K562 (cell line): ENCODE results near the gene NPM1. TPM values are rescaled to one million over a fixed set of nuclear protein-coding genes. Genes with fewer than 3 reads are reported as not detected.

Source experiments
- ATAC-seq: fragments of 200-7000 bp; cut with Tn5 transposase; 3 replicates; pipeline ENCODE4 v1.9.1; 2020; ENCODE audit warnings: moderate library complexity
- BruUV-seq: library from RNA; stranded (reverse); fragments of 400-500 nt; replicated peaks from 2 replicates; lab custom pipeline; 2021; lab: Mats Ljungman, UMichigan
- CTCF ChIA-PET: fragments of 300-600 bp; formaldehyde crosslinking; extraction: SDS; loops from one replicate; lab custom pipeline; 2021; ENCODE audit warnings: low intra/inter-chr PET ratio; lab: Yijun Ruan, JAX
- POLR2A ChIA-PET: fragments of 300-600, 350-650 bp; sonication (Branson Sonifier 250); formaldehyde crosslinking; extraction: SDS; loops from one replicate; lab custom pipeline; 2021; ENCODE audit warnings: antibody characterized with exemption, inconsistent platforms; lab: Yijun Ruan, JAX
- DNase-seq, 4 experiments: peaks; one replicate each; pipeline versions ENCODE4 v3.0.0 to v3.0.0-alpha.2; 2011 to 2018; ENCODE audit warnings: low spot score in 3 of 4, mixed read lengths in 3 of 4; ENCODE audit errors: extremely low read depth in 1 of 4
- FAIRE-seq: peaks from 2 replicates; lab custom pipeline; 2011; peaks lifted over from hg19 to GRCh38; lab: Jason Lieb, UNC
- H2AFZ ChIP-seq: 2 replicates; pipeline ENCODE4 v1.6.0; 2011; ENCODE audit warnings: low read depth, low read length, control low read depth, inconsistent platforms
- H3K27ac ChIP-seq: fragments of 200-600 bp; 3 replicates; pipeline ENCODE4 v1.8.0; 2011; ENCODE audit warnings: low read depth, mild to moderate bottlenecking, control low read depth, inconsistent platforms, low read length, moderate library complexity, mixed read lengths; ENCODE audit errors: extremely low read depth
- H3K27me3 ChIP-seq, 2 experiments: fragments of 300-600 bp in 1 of 2; 2 replicates in 1 of 2; 3 replicates in 1 of 2; pipeline versions ENCODE4 v1.6.0 to v1.8.0; 2011; ENCODE audit warnings: inconsistent platforms in 2 of 2, low read length in 2 of 2, mild to moderate bottlenecking in 1 of 2, mixed read lengths in 1 of 2, moderate library complexity in 1 of 2; ENCODE audit not compliant: control insufficient read depth in 2 of 2, insufficient read depth in 2 of 2
- H3K36me3 ChIP-seq: fragments of 300-600 bp; 3 replicates; pipeline ENCODE4 v1.8.0; 2011; ENCODE audit warnings: mild to moderate bottlenecking, low read length, inconsistent platforms; ENCODE audit not compliant: control insufficient read depth, insufficient read depth
- H3K4me1 ChIP-seq, 2 experiments: fragments of 200-600 bp in 1 of 2; replicated peaks in 1 of 2; 2 replicates in 1 of 2; 3 replicates in 1 of 2; pipeline versions ENCODE4 v1.5.1 to v1.8.0; 2011; ENCODE audit warnings: inconsistent platforms in 2 of 2, low read length in 2 of 2, mild to moderate bottlenecking in 1 of 2, mixed read lengths in 1 of 2, moderate library complexity in 1 of 2; ENCODE audit not compliant: control insufficient read depth in 2 of 2, insufficient read depth in 2 of 2
- H3K4me2 ChIP-seq: 2 replicates; pipeline ENCODE4 v1.6.1; 2011; ENCODE audit warnings: low read length, control low read depth, inconsistent platforms, mixed read lengths; ENCODE audit not compliant: insufficient read depth
- H3K4me3 ChIP-seq: fragments of 200-600 bp; sonication (generic), shearing (Covaris generic); 2 replicates; pipeline ENCODE4 v1.5.1; 2016; ENCODE audit warnings: control low read depth, inconsistent platforms
- H3K79me2 ChIP-seq: fragments of 200-600 bp; 3 replicates; pipeline ENCODE4 v1.8.0; 2011; ENCODE audit warnings: low read length, inconsistent platforms; ENCODE audit not compliant: control insufficient read depth, insufficient read depth
- H3K9ac ChIP-seq, 2 experiments: 2 replicates each; pipeline versions ENCODE4 v1.6.0 to v1.6.1; 2011; ENCODE audit warnings: low read depth in 2 of 2, low read length in 2 of 2, control low read depth in 1 of 2, inconsistent platforms in 1 of 2, mild to moderate bottlenecking in 1 of 2, mixed read lengths in 1 of 2; ENCODE audit not compliant: insufficient read depth in 1 of 2
- H3K9me1 ChIP-seq: one replicate; pipeline ENCODE4 v1.6.0; 2011; ENCODE audit warnings: inconsistent platforms, mild to moderate bottlenecking, low read length, moderate library complexity; ENCODE audit not compliant: control insufficient read depth, insufficient read depth
- H3K9me3 ChIP-seq: replicated peaks from 2 replicates; pipeline ENCODE4 v1.5.1; 2011; ENCODE audit warnings: low read depth, low read length, inconsistent platforms; ENCODE audit not compliant: control insufficient read depth, insufficient read depth
- H4K20me1 ChIP-seq: replicated peaks from 2 replicates; pipeline ENCODE4 v1.6.1; 2011; ENCODE audit warnings: low read length, inconsistent platforms, mixed read lengths; ENCODE audit not compliant: control insufficient read depth, insufficient read depth
- ATF3 ChIP-seq, 2 experiments: fragments of 450-650 bp in 1 of 2; sonication (generic) in 1 of 2; formaldehyde crosslinking in 1 of 2; IDR thresholded peaks in 1 of 2; conservative IDR thresholded peaks in 1 of 2; 2 replicates each; pipeline versions ENCODE4 v1.6.1 to v1.8.1; 2016 to 2023; ENCODE audit warnings: mild to moderate bottlenecking in 2 of 2, moderate library complexity in 2 of 2, inconsistent platforms in 1 of 2, missing genetic modification reagents in 1 of 2
- GTF3C2 ChIP-seq: IDR thresholded peaks from 3 replicates; pipeline ENCODE4 v1.6.1; 2011; ENCODE audit warnings: borderline replicate concordance, mild to moderate bottlenecking, moderate library complexity; ENCODE audit not compliant: insufficient read length; ENCODE audit errors: extremely low read depth
- HDAC3 ChIP-seq: fragments of 450-650 bp; IDR thresholded peaks from 2 replicates; pipeline ENCODE4 v1.6.1; 2018; ENCODE audit warnings: borderline replicate concordance, mild to moderate bottlenecking, moderate library complexity; ENCODE audit not compliant: partially characterized antibody
- MED1 ChIP-seq: sonication (generic); formaldehyde crosslinking; IDR thresholded peaks from 2 replicates; pipeline ENCODE4 v1.8.1; 2023; ENCODE audit warnings: missing genetic modification reagents, borderline replicate concordance
- NFIC ChIP-seq: fragments of 450-650 bp; IDR thresholded peaks from 2 replicates; pipeline ENCODE4 v1.6.1; 2017; ENCODE audit warnings: mild to moderate bottlenecking, inconsistent platforms
- NRF1 ChIP-seq, 2 experiments: fragments of 450-650 bp; IDR thresholded peaks in 1 of 2; conservative IDR thresholded peaks in 1 of 2; 2 replicates each; pipeline ENCODE4 v1.6.1; 2014; ENCODE audit warnings: mild to moderate bottlenecking in 2 of 2
- POLR2AphosphoS2 ChIP-seq: IDR thresholded peaks from 2 replicates; pipeline ENCODE4 v1.6.1; 2012; ENCODE audit warnings: low read length, improper control_type of control experiment
- SMARCC2 ChIP-seq: fragments of 450-650 bp; IDR thresholded peaks from 2 replicates; pipeline ENCODE4 v1.6.1; 2017; ENCODE audit warnings: antibody characterized with exemption, moderate library complexity, mild to moderate bottlenecking, low read depth
- XRCC5 ChIP-seq: fragments of 200-400 bp; formaldehyde crosslinking; IDR thresholded peaks from 2 replicates; pipeline ENCODE4 v1.6.1; 2017; ENCODE audit warnings: low read depth, mild to moderate bottlenecking, low read length
- ZNF143 ChIP-seq: sonication (generic); formaldehyde crosslinking; IDR thresholded peaks from 2 replicates; pipeline ENCODE4 v1.9.0; 2022; ENCODE audit warnings: mild to moderate bottlenecking, missing genetic modification reagents
- ZNF830 ChIP-seq: fragments of 250-450 bp; sonication (Bioruptor Pico); IDR thresholded peaks from 2 replicates; pipeline ENCODE4 v1.5.0; 2021; ENCODE audit warnings: mild to moderate bottlenecking
- WGBS: fragments of 100-300 bp; shearing (Covaris generic); methylation state at CpG from one replicate; pipeline ENCODE4 v1.1.6; 2016; ENCODE audit warnings: low coverage, mixed read lengths; ENCODE audit not compliant: insufficient coverage; ENCODE audit errors: missing lambda C conversion rate; 5-methylcytosine and 5-hydroxymethylcytosine counted together
- in situ Hi-C: fragments of 300-500 bp; cut with MboI; formaldehyde crosslinking; loops from 4 replicates; pipeline ENCODE4 v1.15.0; 2018; ENCODE audit warnings: inconsistent platforms, mixed read lengths
- intact Hi-C: fragments of 100-400 bp; cut with micrococcal nuclease; formaldehyde crosslinking; loops from 2 replicates; pipeline ENCODE4 v1.14.2; 2022
- polyA plus RNA-seq, 8 experiments: library from polyadenylated mRNA; depleted of rRNA in 4 of 8; stranded (reverse) in 5 of 8; unstranded in 3 of 8; fragments of >200 nt; fragmentation: Nextera tagmentation in 2 of 8; fragmentation: Illumina TruSeq in 1 of 8; extraction: Ambion mirVana in 2 of 8; extraction: Trizol in 1 of 8; gene quantifications; 2 replicates each; pipeline versions ENCODE4 v1.2.1 to v1.2.3, GENCODE V29; 2011 to 2014; ENCODE audit warnings: inconsistent platforms in 1 of 8, missing spikeins in 1 of 8
- total RNA-seq, 7 experiments: library from RNA; depleted of rRNA in 6 of 7; stranded (reverse); fragments of >200 nt in 6 of 7; fragmentation: Illumina TruSeq in 2 of 7; extraction: Trizol in 2 of 7; gene quantifications; 2 replicates each; pipeline versions ENCODE4 v1.2.1 to v1.2.3, GENCODE V29; 2011 to 2021; ENCODE audit warnings: low replicate concordance in 1 of 7
- TF ChIP-seq, protein P1 (sequence below): sonication (generic); formaldehyde crosslinking; IDR thresholded peaks from 2 replicates; pipeline ENCODE4 v1.8.0; 2022; ENCODE audit warnings: mild to moderate bottlenecking, missing genetic modification reagents
- TF ChIP-seq, protein P2 (sequence below), 2 experiments: fragments of 250-450 bp in 1 of 2; fragments of 450-650 bp in 1 of 2; sonication (Bioruptor Pico) in 1 of 2; IDR thresholded peaks; 2 replicates each; pipeline versions ENCODE4 v1.6.1 to v1.8.0; 2016 to 2021; ENCODE audit warnings: mild to moderate bottlenecking in 2 of 2, moderate library complexity in 2 of 2, missing compliant biosample characterization in 1 of 2, missing genetic modification characterization in 1 of 2
- TF ChIP-seq, protein P3 (sequence below): fragments of 450-650 bp; formaldehyde crosslinking; IDR thresholded peaks from 2 replicates; pipeline ENCODE4 v1.4.0; 2022; ENCODE audit warnings: mild to moderate bottlenecking, moderate library complexity

NPM1 gene
- total and polyA plus RNA-seq, 9 of the 15 experiments (the other 6 are each of a cell fraction or from before 2014, with no cell fraction given), result 2,438 to 6,909 (median 5,639) TPM

- TF ChIP-seq, protein P1, sequence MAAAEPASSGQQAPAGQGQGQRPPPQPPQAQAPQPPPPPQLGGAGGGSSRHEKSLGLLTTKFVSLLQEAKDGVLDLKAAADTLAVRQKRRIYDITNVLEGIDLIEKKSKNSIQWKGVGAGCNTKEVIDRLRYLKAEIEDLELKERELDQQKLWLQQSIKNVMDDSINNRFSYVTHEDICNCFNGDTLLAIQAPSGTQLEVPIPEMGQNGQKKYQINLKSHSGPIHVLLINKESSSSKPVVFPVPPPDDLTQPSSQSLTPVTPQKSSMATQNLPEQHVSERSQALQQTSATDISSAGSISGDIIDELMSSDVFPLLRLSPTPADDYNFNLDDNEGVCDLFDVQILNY (CRISPR knock-in tag), result no peak
- no peak for TF ChIP-seq HDAC3
- no peak for TF ChIP-seq ZNF143
- no peak for TF ChIP-seq POLR2AphosphoS2
- TF ChIP-seq MED1 (CRISPR knock-in tag), result no peak
- no peak for TF ChIP-seq NRF1 (conservative IDR thresholded peaks at IDR 0.05 in 1 of 2, IDR thresholded peaks at IDR 0.05 in 1 of 2)
- TF ChIP-seq SMARCC2, result no peak
These were observed 49.7 kb downstream of the NPM1 start (continued) for GRCh38 chr5:171437286-171437821.

DNA sequence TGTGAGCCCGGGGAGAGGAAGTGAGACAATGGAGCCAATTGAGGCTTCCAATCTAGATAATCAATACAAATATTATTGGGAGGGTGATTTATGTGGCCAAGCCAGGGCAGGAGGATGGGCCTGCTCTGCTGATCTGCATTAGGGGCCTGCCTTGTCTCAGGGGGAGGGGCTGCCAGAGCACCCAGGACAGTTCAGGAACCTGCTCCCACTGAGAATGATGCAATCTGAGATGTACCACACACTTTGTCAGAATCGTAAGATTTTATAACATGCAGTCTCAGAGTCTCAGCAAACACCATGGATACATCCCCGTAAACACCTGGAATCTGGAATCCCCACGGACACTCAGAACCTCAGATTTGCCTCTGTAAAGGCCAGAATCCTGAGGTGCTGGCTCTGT lies 51.1 kb downstream of the NPM1 start:
- Histone ChIP-seq H3K4me2 (no peak overlapping the region), H4K20me1 (0 out of 2 replicates have a peak, but pooled peaks cover 7% of the 10 kb centered on the region), H3K36me3 (no peaks in the 10 kb centered on the region), H3K27ac (no peak overlapping the region), H3K9me3 (no peaks in the 10 kb centered on the region), H3K4me1 (peaks cover 18 to 22% of the 10 kb centered on the region in 2 experiments; a peak in 4 of 5 replicates), H3K9me1 (no peaks in the 10 kb centered on the region), H3K27me3 (peaks cover 2 to 35% of the 10 kb centered on the region in 2 experiments; a peak in 2 of 5 replicates), H2AFZ (no peak overlapping the region), H3K79me2 (no peaks in the 10 kb centered on the region), H3K9ac (no peak overlapping the region), H3K4me3 (no peak overlapping the region)
- no TSS peak for BruUV-seq
- no peak for DNase-seq
- in situ Hi-C loops, result no loop called here
- POLR2A ChIA-PET, result no interaction called here
- FAIRE-seq, result no peak
- CTCF ChIA-PET, result interaction anchor here (0.6 kb wide), 1 partner anchor 102 kb away, joined by 3 read pairs; no protein-coding TSS in a partner anchor
- intact Hi-C loops, result no loop called here
- no peak for ATAC-seq
- WGBS, result 25% methylated on average over 4 of the region's 4 CpGs
- TF ChIP-seq, protein P2, sequence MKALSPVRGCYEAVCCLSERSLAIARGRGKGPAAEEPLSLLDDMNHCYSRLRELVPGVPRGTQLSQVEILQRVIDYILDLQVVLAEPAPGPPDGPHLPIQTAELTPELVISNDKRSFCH (CRISPR knock-in tag; IDR thresholded peaks at IDR 0.05), result no peak
- TF ChIP-seq, protein P2 (tag; IDR thresholded peaks at IDR 0.05), result no peak
- TF ChIP-seq ZNF830 (CRISPR knock-in tag), result no peak
- no peak for TF ChIP-seq XRCC5
- TF ChIP-seq GTF3C2, result no peak
- TF ChIP-seq ATF3 (IDR thresholded peaks at IDR 0.05), result peak; percentile 68
- TF ChIP-seq ATF3 (CRISPR knock-in tag; conservative IDR thresholded peaks at IDR 0.05), result no peak
- TF ChIP-seq, protein P3, sequence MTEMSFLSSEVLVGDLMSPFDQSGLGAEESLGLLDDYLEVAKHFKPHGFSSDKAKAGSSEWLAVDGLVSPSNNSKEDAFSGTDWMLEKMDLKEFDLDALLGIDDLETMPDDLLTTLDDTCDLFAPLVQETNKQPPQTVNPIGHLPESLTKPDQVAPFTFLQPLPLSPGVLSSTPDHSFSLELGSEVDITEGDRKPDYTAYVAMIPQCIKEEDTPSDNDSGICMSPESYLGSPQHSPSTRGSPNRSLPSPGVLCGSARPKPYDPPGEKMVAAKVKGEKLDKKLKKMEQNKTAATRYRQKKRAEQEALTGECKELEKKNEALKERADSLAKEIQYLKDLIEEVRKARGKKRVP (CRISPR knock-in tag), result 0 out of 2 replicates have a peak, but pooled peaks have one; percentile 7
- no peak for TF ChIP-seq NFIC
